ENCODE data around the gene GATAD2A.

The GATAD2A gene

DNA sequence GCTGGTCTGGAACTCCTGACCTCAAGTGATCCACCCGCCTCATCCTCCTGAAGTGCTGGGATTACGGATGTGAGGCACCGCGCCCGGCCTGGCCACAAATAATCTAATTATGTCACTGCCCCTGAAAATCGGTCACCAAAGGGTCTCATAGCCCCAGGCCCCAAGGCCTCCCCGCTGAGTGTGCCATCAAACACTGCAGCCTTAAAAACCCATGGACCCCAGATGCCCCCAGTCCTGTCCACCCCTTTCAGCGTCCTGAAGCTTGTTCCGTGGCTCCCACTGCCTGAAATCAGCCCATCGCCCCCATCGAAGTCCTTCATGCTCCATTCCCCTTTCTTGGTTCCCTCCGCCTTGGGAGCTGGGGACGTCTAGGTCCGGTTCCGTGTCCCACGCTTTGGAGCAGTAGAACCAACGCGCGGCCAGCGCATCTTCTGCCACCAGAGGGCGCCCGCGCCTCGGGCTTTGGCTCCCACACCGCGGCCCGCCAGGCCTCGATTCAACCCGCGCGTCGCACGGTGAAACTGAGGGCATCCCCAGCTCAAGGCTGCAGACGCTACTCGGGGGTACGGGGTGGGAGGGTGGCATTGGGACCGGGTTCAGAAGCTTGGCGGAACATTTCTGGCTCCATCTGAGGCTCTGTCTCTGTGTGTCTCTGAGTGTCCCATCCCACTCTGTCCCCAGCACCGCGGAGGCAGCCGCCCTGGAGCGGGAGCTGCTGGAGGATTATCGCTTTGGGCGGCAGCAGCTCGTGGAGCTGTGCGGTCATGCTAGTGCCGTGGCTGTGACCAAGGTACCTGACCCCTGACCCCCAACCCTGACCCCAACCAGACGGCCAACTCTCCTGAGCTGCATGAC, 126.7 kb downstream of the GATAD2A start:
- DNase-seq (ENCODE audit: low read depth), result peak; percentile 55

DNA sequence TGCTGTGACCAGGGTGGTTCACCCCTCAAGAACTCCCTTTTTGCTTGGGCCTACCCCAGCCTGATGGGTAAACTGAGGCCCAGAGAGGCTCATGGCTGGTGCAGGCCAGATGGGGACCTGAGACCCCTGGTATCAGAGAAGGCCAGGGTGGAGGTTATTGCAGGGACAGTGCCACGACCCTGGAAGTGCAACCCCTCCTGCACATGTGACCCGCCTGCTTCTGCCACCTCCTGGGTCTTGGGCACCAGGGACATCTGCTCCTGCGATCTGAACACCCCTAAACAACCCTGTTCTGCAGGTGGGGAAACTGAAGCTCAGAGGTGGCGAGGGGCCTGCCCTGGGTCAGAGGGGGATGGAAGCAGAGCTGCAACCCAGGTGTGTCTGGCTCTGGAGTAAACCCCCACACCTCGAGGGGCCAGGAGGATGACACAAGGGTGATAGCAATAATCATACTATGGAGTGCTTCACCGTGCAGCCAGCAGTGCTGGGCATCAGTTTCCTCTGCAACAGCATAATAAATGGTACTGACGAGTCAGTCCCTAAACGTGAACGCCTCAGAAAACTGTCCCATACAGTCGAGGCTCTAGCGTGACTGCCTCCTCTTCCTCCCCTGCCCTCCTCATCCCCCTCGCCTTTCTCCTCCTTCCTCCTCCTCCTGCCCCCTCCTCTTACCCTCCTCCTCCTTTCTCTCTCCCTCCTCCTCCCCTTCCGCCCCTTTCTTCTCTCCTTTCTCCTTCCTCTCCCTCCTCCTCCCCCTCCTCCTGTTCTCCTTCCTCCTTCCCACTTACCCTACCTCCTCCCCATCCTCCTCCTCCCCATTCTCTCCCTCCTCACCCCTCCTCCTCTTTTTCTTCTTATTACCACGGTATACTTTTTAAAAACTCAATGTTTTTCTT, 127.6 kb downstream of the GATAD2A start:
- DNase-seq (ENCODE audit: low read depth), result no peak

GRCh38 chr19:19533841-19534240, 128.4 kb downstream of the GATAD2A start:
- no peak for DNase-seq (ENCODE audit: low read depth)

GRCh38 chr19:19534556-19535265, 129.2 kb downstream of the GATAD2A start:
- DNase-seq (ENCODE audit: low read depth), result no peak

- DNase-seq (ENCODE audit: low read depth), result no peak
Measured at GRCh38 chr19:19535311-19536191, 130.1 kb downstream of the GATAD2A start.

- DNase-seq (ENCODE audit: low read depth), result no peak
Measured at GRCh38 chr19:19537075-19538048, 131.9 kb downstream of the GATAD2A start.

- DNase-seq (ENCODE audit: low read depth), result no peak
Measured at GRCh38 chr19:19538061-19538784, 132.7 kb downstream of the GATAD2A start, which contains the start of gene CILP2. Gene CILP2, plus strand, starts transcription at chr19:19538265. Its CDS starts 85 bp downstream, at chr19:19538350.

DNA sequence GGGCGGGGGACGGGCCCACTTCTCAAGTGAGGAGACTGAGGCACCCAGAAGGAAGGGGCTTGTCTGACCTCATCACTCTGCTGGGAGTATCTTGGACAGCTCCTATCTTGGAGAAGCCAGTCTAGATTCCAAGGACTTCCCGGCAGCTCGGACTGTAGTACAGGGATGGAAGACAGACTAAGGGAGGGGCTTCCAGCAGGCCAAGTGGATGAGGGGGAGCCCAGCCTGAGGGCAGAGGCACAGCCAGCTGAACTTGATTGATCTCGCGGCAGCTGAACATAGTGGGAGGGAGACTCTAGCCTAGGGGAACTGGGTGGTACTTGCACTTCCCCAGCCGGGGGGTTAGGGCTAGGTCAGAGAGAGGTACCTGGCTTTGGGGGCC, 133.3 kb downstream of the GATAD2A start:
- DNase-seq (ENCODE audit: low read depth), result no peak

GRCh38 chr19:19539698-19540063, 134.2 kb downstream of the GATAD2A start:
- DNase-seq (ENCODE audit: low read depth), result no peak

- DNase-seq (ENCODE audit: low read depth), result peak; percentile 65
Measured at GRCh38 chr19:19540064-19540714, 134.7 kb downstream of the GATAD2A start.

DNA sequence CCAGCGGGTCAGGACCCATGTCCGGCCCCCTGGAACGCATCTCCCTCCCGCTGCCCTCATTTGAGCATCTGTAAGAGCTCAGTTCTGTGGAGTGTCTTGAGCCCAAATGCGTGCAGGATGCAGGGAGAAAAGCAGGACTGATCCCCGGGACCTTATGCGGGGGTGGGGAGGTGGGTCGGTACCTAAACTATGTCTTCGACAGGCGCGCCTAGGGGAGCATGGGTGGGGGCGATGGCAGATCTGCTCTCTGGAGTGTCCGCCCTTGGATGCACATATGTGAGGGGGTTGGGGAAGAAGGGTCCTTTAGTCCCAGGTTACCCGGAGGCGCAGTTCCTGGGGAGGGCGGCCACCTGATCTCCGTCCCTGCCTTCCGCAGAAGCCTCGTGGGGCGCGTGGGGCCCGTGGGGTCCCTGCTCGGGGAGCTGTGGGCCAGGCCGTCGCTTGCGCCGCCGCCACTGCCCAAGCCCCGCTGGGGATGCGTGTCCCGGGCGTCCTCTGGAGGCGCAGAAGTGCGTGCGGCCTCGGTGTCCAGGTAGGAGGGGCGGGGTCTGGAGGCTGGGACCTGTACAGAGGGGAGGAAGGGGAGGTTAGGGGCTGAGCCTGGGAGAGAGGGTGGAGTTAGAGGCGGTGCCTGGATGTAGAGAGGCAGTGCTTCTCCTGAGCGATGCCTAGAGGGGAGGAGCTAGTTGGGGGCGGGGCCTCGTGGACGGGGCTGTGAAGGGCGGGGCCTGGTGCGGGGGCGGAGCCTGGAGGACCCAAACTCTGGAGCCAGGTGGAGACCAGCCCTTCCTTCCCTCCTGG, 135.4 kb downstream of the GATAD2A start:
- peak; percentile 66 for DNase-seq (ENCODE audit: low read depth)

GRCh38 chr19:19541616-19542015, 136.1 kb downstream of the GATAD2A start:
- DNase-seq (ENCODE audit: low read depth), result no peak

GRCh38 chr19:19542507-19542906, 137.0 kb downstream of the GATAD2A start:
- DNase-seq (ENCODE audit: low read depth), result no peak

DNA sequence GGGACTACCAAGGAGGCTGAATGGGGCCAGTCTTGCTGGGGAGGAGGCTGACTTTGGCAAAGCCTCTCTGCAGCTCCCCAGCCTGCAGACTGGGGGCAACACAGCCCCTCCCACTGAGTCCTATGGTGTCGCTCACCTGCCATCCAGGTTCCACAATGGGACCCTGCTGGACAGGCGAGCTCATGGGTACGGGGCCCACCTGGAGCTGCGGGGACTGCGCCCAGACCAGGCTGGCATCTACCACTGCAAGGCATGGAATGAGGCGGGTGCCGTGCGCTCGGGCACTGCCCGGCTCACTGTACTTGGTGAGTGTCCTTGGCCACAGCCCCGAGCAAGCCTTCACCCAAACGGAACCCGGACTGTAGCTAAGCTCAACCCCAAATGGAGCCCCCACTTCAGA, 137.6 kb downstream of the GATAD2A start:
- no peak for DNase-seq (ENCODE audit: low read depth)

GRCh38 chr19:19543640-19544039, 138.2 kb downstream of the GATAD2A start:
- no peak for DNase-seq (ENCODE audit: low read depth)

DNA sequence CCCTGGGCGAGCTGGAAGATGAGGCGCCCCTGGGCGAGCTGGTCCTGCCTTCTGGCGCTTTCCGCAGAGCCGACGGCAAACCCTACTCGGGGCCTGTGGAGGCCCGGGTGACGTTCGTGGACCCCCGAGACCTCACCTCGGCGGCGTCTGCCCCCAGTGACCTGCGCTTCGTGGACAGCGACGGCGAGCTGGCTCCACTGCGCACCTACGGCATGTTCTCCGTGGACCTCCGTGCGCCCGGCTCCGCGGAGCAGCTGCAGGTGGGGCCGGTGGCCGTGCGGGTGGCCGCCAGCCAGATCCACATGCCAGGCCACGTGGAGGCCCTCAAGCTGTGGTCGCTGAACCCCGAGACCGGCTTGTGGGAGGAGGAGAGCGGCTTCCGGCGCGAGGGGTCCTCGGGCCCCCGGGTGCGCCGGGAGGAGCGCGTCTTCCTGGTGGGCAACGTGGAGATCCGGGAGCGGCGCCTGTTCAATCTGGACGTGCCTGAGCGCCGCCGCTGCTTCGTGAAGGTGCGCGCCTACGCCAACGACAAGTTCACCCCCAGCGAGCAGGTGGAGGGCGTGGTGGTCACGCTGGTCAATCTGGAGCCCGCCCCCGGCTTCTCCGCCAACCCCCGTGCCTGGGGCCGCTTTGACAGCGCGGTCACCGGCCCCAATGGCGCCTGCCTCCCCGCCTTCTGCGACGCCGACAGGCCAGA, 138.9 kb downstream of the GATAD2A start:
- no peak for DNase-seq (ENCODE audit: low read depth)

DNA sequence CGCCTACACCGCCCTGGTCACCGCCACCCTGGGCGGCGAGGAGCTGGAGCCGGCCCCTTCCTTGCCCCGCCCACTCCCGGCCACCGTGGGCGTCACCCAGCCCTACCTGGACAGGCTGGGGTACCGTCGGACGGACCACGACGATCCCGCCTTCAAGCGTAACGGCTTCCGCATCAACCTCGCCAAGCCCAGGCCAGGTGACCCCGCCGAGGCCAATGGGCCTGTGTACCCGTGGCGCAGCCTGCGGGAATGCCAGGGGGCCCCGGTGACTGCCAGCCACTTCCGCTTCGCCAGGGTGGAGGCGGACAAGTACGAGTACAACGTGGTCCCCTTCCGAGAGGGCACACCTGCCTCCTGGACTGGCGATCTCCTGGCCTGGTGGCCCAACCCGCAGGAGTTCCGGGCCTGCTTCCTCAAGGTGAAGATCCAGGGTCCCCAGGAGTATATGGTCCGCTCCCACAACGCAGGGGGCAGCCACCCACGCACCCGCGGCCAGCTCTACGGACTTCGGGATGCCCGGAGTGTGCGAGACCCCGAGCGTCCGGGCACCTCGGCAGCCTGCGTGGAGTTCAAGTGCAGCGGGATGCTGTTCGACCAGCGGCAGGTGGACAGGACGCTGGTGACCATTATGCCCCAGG, 139.6 kb downstream of the GATAD2A start:
- DNase-seq (ENCODE audit: low read depth), result no peak
